GM21717 (cell line): ENCODE results near the gene FASN.

Experiments used
- ATAC-seq: cut with Tn5 transposase; IDR thresholded peaks from one replicate; pipeline ENCODE4 v1.9.1; 2021; ENCODE audit warnings: mild to moderate bottlenecking, moderate library complexity; ENCODE audit not compliant: unreplicated experiment

Gene FASN

DNA sequence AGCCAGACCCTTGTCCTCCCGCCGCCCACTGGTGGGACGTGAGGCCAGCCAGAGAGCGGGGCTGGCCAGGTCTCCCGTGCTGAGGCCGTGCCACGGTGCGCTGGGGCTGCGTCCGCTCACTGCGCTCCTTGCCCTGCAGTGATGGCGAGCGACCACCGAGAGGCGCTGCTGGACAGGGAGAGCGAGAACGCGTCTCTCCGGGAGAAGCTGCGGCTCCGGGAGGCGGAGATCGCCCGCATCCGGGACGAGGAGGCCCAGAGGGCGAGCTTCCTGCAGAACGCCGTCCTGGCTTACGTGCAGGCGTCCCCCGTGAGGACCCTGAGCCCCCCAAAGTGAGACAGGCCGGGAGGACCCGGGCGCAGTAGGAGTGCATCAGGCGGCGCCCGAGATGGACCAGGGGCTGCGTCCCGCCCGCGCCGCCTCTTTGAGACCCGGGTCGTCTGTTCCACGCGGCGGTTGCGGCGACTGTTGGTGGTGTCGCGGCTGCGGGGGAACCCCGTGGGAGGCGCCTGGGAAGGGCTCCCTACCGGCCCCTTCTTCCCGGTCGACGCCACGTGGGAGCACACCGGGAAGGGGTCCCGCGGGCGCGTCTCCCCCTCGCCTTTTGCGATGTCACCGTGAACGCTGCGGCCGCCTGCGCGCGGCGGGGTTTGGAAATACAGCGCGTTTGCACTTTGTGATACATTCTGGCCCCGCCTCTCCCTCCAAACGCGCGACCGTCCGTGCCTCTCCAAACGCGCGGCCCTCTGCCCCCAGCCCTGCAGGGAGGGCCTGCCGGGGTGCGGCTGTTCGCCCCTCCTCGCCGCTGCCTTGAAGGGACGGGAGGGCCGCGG, 67.3 kb downstream of the FASN start:
- ATAC-seq: no peak

DNA sequence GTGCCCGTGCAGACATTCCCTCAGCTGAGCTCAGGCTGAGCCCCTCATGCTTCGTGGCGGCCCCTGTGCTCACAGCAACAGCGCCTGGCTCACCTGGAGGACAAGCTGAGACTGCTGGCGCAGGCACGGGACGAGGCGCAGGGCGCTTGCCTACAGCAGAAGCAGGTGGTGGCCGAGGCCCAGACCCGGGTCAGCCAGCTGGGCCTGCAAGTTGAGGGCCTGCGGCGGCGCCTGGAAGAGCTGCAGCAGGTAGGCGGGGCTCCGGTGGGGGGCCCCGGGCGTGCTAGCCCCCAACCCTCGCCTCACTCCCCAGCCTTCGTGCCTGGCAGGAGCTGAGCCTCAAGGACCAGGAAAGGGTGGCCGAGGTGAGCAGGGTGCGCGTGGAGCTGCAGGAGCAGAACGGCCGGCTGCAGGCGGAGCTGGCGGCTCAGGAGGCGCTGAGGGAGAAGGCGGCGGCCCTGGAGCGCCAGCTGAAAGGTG, 68.0 kb downstream of the FASN start:
- no peak for ATAC-seq

- no peak for ATAC-seq
Observed at GRCh38 chr17:82029391-82029790, 68.6 kb downstream of the FASN start.

DNA sequence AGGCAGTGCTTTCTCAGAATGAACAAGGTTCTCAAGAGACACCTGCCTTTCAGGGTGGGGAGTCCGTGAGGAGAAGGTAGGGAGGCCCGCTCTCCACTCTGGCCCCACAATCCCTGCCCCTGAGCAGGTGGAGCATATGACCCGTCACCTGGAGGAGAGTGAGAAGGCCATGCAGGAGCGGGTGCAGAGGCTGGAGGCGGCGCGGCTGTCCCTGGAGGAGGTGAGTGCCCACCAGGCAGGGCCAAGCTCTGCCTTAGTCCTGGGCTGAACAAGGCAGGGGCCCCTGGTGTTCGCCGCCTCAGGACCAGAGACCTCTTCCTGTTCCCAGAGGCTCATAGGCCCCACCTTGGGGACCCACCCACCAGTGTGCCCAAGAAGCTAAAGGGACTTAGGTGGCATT, 69.1 kb downstream of the FASN start:
- ATAC-seq: no peak
